ENCODE results near the gene ANKDD1A.

DNA sequence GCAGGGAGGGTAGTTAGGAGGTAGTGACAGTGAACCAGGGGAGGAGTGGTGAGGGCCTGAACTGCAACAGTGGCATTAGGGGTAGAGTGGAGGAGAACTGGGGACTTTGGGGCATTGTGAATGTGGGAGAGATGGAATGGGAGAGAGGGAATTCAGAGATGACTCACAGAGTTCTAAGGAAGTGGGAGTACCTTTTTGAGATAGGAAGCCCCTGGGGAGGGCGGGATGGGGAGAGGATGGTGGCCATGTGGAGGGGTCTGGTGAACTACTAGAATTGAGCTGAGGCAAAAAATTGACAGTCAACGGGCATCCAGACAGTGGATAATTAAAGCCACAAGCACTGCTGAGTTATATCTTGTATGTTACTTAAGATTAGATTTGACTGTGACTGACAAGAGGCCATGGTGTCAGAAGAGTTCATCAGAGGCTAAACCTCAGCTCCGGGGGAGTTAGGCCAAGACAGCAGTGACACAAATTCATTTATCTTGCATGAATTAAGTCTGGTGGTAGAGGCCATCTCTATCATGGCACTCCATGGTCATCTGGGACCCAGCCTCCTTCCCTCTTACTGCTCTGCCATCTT, 36.0 kb upstream of the ANKDD1A start:
- TF ChIP-seq, protein P1, sequence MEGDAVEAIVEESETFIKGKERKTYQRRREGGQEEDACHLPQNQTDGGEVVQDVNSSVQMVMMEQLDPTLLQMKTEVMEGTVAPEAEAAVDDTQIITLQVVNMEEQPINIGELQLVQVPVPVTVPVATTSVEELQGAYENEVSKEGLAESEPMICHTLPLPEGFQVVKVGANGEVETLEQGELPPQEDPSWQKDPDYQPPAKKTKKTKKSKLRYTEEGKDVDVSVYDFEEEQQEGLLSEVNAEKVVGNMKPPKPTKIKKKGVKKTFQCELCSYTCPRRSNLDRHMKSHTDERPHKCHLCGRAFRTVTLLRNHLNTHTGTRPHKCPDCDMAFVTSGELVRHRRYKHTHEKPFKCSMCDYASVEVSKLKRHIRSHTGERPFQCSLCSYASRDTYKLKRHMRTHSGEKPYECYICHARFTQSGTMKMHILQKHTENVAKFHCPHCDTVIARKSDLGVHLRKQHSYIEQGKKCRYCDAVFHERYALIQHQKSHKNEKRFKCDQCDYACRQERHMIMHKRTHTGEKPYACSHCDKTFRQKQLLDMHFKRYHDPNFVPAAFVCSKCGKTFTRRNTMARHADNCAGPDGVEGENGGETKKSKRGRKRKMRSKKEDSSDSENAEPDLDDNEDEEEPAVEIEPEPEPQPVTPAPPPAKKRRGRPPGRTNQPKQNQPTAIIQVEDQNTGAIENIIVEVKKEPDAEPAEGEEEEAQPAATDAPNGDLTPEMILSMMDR (IDR thresholded peaks at IDR 0.05; ENCODE audit: poor library complexity, severe bottlenecking), result no peak
- no peak for TF ChIP-seq TAF1 (IDR thresholded peaks at IDR 0.05; ENCODE audit: low read depth)
- TF ChIP-seq EZH2 (IDR thresholded peaks at IDR 0.05; ENCODE audit: borderline replicate concordance, insufficient read depth, low read length, poor library complexity, severe bottlenecking), result no peak
- no peak for TF ChIP-seq RAD21 (conservative IDR thresholded peaks at IDR 0.05)
- TF ChIP-seq EP300 (conservative IDR thresholded peaks at IDR 0.05; ENCODE audit: poor library complexity, severe bottlenecking), result no peak
- TF ChIP-seq SMC3 (conservative IDR thresholded peaks at IDR 0.05; ENCODE audit: poor library complexity), result no peak

Data from neural cell (in vitro differentiated cells).